PC-9 (cell line): ENCODE measurements around the gene PDE4B.

Experiments
- EZH2 ChIP-seq: fragments of 200-600 bp; sonication (generic); IDR thresholded peaks from 2 replicates; pipeline ENCODE4 v1.8.0; 2017; ENCODE audit warnings: antibody characterized with exemption, low read depth
- TF ChIP-seq, protein P1 (sequence below): fragments of 200-600 bp; sonication (generic); conservative IDR thresholded peaks from 2 replicates; pipeline ENCODE4 v1.6.1; 2017; ENCODE audit warnings: mixed run types, antibody characterized with exemption, mild to moderate bottlenecking, moderate library complexity

- TF ChIP-seq, protein P1, sequence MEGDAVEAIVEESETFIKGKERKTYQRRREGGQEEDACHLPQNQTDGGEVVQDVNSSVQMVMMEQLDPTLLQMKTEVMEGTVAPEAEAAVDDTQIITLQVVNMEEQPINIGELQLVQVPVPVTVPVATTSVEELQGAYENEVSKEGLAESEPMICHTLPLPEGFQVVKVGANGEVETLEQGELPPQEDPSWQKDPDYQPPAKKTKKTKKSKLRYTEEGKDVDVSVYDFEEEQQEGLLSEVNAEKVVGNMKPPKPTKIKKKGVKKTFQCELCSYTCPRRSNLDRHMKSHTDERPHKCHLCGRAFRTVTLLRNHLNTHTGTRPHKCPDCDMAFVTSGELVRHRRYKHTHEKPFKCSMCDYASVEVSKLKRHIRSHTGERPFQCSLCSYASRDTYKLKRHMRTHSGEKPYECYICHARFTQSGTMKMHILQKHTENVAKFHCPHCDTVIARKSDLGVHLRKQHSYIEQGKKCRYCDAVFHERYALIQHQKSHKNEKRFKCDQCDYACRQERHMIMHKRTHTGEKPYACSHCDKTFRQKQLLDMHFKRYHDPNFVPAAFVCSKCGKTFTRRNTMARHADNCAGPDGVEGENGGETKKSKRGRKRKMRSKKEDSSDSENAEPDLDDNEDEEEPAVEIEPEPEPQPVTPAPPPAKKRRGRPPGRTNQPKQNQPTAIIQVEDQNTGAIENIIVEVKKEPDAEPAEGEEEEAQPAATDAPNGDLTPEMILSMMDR: no peak
- no peak for TF ChIP-seq EZH2
These were observed 249.0 kb downstream of the PDE4B start for GRCh38 chr1:66041654-66042053.
